NCI-H1436 (cell line): ENCODE measurements around the gene SCML1.
A peak's percentile ranks its signal among the peaks of the same experiment; 100 is the strongest.

Experiments
- DNase-seq: peaks from one replicate; lab custom pipeline; 2025; lab: John Stamatoyannopoulos, UW

SCML1 gene, protein sequence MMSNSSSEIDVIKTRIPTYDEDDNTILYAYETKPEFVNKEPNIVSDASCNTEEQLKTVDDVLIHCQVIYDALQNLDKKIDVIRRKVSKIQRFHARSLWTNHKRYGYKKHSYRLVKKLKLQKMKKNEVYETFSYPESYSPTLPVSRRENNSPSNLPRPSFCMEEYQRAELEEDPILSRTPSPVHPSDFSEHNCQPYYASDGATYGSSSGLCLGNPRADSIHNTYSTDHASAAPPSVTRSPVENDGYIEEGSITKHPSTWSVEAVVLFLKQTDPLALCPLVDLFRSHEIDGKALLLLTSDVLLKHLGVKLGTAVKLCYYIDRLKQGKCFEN

DNA sequence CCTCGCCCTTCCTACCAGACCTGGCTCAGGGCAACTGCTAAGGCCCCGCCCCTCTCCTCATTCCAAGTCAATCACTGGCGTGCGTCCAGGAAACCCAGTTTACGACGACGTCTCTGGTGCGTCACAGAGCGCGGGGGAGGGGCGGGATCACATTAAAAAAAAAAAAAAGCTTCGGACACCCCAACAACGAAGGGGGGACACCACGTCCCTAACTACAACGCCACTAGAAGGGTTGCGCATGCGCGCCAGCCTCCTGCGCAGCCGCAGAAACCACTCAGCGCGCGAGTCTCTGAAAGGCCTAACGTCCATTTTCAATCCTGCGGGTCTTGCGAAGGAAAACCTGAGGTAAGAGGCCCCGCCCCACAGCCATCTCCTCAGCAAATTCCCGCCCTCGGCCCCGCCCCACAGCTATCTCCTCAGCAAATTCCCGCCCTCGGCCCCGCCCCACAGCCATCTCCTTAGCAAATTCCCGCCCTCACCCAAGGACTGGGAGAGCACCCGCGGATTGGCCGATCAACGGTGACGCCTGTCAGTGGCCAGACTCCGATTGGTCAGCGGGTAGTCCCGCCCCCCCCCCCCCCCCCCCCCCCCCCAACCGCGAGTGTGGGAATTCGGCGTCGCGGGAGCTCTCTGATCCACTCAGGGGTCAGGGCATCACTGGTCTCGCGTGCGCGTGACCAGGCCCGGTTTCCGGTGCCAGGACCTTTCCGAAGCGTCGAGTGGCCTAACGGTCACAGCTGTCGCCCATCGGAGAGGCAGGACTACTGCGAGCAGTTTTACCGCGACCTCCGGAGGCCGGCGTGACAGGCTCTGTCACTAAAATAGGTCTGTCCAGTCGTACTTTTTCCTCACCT lies at the start of gene SCML1:
Gene SCML1, plus strand, starts transcription at position 638 of the 854 bp plus-strand sequence. CDS start 6,694 bp downstream, outside the sequence.
- DNase-seq: peak; percentile 94

DNA sequence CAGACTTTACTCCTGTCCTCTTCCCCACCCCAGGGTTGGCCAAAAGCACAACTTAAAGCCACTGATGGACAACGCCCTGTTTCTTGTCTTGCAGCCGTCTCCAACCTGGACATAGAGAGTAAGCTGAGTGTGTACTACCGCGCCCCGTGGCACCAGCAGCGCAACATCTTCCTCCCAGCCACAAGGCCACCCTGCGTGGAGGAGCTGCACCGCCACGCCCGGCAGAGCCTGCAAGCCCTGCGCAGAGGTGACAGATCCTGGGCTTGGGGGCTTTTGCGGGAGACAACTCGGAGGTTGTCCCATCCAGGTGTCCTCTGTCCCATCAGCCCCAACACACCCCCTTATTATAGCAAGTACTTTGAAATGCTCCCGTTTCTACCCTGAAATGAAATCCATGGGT lies 49.6 kb upstream of the SCML1 start:
- DNase-seq: no peak

DNA sequence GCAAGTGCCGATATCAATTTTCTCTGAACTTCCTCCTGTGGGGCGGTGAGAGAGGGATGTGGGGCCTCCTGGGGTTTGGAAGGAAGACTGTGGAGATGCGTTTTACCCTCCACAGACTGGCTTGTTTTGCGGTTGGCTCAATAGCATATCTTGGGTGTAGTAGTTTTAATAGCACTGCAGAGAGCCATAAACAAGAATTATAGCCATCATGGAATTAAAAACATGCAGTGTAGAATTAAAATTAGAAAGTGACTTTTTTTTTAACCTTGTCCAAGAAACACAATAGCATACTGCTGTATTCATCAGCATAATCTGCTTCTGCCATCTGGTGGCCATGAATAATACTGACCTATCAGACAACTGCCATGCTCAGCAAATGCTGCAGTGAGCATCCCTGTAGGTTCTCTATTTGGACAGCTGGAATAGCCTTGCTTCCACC lies 47.3 kb upstream of the SCML1 start:
- DNase-seq: peak; percentile 31

DNA sequence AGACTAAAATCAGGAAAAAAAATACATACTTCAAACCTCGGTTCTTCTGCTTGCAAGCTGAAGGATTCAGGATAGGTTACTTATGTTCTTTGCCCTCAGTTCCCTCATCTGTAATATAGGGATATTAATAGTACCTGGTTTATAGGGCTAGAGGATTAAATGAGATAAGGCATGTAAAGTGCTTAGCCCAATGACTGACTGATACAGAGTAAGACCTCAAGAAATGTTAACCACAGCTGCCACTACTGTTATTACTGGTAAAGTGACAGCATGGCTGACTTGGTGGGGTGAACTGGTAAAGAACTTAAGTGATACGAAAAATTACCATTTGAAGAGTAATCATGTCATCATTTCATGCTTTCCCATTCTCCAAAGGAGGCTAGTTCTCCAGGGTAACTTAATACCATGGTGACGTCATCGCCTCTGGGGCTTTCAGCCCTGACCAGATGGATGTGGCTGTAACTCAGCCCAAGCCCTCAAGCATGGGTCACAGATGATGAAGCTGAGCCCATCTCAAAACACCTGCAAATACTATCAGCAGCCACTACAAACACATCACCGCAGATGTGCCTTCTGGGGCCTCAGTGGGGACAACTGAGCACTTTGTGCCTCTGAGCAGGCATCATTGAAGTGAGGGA lies 44.5 kb upstream of the SCML1 start:
- no peak for DNase-seq

DNA sequence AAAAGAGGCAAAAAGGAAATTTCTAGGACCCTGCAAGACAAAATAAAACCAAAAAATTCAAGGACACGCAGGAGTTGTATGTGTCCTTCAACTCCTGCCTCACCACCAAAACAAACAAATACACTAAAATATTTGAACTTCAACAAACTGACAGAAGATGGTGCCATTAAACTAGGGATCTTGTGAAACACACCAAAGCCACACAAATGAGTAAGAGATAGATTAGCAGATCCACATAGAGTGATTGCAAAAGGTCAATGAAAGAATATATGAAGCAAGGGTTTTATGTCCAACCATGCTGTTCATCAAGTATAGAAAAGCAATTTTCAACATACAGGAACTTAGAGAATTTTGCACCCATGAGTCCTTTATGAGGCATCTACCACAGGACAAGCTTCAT lies 40.1 kb upstream of the SCML1 start:
- DNase-seq: no peak

DNA sequence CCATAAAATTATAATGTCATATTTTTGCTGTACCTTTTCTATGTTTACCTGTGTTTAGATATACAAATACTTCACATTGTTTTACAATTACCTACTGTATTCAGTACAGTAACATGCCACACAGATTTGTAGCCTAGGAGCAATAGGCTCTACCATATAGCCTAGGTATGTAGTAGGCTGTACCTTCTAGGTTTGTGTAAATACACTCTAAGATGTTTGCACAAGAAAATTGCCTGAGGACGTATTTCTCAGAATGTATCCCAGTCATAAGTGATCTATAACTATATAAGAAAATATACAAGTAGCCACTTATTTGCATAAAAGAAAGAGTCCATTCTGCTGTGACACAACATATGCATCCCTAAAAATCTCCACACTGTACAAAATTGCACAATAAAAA lies 36.3 kb upstream of the SCML1 start:
- DNase-seq: no peak

DNA sequence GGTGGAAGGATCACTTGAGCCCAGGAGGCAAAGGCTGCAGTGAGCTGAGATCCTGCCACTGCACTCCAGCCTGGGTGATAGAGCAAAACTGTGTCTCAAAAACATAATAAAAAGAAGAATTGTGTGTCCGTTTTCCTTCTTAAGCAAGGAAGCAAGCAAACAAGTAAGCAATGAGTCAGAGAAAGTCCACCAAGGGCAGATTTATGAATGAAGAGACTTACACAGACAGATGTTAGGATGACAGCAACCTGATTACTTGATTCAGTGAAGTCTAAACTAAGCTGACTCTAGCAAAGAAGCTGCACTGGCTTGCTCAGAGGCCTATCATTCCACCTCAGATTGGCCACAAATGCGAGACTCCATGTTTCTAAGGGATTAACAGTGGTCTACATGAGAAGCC lies 34.1 kb upstream of the SCML1 start:
- DNase-seq: no peak

DNA sequence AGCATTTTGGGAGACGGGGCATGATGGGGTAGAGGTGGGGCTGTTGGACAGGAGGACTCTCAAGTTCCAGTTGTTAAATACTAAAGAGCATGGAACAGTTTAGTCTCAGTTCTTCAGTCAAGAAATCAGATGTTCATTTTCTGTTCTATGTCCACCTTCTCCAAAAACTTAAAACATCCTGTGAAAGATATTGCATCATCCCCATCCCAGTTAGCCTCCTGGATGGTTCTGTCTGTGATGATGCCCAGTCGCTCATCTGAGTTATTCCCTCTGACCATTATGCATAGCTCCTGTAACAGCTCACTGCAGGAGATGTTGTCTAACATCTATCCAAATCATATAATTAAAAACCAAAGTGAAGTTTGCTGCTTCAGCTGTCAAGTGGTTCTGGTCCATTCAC lies 32.1 kb upstream of the SCML1 start:
- DNase-seq: no peak

DNA sequence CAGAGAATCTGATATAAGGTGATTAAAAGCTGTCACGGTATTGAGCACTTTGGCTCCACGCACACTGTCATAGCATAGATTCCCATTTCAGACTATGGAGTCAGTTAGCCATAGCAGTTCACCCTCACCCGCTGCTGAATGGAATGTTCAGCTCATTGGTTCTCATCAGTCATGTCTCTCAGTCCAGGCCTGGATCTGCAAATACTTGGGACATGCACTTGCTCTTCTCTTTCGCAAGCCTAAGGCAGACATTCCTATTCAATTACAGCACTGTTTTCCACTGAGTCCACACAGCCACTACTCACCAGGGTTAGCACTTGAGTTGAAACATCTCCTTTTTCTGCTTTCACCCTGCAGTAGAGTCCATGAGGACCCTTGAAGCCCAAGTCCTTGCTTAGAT lies 30.6 kb upstream of the SCML1 start:
- no peak for DNase-seq

DNA sequence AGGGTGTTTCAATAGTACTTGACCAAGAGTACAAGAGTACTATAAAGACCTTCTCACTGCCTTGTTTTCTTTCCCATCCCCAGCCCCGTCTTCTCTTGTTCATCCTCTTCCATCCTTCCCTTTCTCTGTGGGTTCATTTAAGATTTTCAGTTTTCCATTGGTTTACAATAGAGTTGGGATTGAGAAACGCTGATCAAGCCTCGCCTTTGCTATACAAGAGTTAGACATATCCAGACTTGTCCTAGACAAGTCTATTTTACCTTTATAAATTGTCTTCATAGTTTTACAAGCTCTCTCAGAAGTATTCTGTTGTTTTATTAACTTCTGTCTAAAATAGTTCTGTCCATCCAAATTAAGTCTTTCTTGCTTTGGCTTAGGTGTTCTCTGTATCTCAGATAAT lies 29.6 kb upstream of the SCML1 start:
- no peak for DNase-seq

DNA sequence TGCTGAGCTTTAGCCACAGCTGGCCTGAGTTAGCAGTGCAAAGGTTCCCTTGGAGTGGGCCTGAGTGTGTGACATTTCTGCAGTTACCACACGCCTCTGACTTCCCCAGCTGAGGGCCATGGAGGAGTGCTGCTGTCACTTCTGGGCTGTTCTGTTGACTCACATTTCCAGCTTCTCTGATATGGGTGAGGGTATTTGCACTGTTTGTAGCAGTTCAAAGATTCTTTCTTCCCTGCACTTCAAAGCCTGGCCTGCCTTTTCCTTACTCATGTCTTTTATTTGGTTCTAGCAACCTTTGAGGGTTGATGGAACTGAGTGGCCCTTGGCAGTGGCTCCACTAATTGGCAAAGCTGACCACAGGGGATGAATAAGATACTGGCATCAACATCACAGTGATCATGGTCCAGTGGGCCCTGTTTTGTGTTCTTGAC lies 26.4 kb upstream of the SCML1 start:
- no peak for DNase-seq

DNA sequence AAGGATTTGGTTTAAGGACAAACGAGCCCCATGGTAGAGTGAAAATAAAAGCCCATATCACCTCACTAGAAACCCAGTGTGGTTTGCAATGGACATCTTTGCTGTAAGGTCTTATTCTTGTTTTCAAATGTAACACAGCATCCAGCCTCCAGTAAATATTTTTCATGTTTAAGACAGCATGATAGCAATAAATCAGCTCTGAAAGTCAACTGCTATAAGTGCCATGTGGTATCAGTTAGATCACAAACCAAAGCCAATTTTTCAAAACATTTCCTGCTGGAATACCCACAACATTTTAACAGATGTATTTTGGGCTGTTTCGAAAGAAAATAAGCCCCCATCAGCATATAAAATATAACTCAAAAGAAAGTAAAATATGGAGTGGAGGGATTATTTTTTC lies 24.0 kb upstream of the SCML1 start:
- no peak for DNase-seq

DNA sequence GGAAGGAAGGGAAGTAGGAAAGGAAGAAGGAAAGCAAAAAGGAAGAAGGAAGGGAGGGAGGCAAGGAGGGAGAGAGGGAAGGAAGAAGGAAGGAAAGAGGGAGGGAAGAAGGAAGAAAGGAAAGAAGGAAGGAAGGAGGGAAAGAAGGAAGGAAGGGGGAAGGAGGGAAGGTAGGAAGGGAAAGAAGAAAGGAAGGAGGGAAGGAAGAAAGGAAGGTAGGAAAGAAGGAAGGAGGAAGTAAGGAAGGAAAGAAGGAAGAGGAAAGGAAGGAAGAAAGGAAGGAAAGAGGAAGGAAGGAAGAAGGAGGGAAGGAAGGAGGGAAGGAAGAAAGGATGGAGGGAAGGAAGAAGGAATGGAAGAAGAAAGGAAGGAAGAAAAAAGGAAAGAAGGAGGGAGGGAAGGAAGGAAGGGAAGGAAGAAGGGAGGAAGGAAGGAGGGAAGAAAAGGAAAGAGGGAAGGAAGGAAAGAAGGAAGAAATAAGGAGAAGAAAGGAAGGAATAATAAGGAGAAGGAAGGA lies 18.6 kb upstream of the SCML1 start:
- DNase-seq: no peak

DNA sequence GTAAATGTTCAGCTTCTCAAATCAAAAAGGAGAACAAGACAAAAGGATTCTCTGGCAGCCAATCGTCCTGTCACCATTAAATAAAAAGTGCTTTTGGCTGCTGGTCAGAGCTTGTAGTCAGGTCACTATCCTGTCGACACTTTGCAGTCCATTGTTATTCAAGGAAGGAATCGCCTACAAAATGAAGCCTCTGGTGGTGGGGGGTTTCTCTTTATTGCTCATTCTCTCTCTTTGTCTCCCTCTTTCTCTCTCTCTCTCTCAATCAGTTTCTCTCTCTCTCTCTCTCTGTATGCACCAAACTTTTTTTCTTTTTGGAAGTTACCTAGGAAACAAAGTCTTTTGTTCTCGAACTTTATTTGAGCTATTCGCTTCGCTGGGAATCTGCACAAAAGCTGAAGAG lies 17.6 kb upstream of the SCML1 start:
- DNase-seq: no peak

DNA sequence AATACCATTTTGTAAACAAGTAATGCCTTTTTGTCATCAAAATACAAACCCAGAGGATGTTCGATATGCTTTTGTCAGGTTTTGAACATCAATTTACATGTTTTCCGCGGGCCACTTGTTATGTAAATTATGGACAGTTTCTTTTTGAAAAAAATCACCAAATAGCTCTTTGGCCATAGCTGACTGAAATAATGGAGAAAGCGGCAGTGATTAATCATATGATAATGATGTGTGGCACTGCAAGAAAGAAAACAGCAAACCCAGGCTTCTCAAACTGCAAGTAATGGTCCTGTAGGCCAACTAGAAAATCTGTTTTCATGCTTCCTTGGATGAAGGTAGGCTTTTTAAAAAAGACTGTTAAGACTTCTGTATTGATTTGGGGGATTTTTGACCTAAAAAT lies 15.6 kb upstream of the SCML1 start:
- DNase-seq: no peak

DNA sequence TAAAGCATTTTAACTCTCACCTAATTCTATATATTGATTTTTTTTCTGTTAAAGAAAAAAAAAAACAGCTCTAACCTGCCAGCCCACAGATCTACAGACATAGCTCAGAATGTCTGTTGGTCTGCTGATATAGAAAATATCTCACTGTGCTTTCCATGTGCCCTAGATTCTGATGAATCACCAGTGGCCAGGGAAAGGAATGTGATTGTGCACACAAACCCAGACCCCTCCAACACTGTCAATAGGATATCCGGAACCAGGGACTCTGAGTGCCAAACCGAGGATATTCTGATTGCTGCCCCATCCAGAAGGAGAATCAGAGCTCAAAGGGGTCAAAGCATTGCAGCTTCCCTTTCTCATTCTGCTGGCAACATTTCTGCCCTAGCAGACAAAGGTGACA lies 12.1 kb upstream of the SCML1 start:
- DNase-seq: no peak

DNA sequence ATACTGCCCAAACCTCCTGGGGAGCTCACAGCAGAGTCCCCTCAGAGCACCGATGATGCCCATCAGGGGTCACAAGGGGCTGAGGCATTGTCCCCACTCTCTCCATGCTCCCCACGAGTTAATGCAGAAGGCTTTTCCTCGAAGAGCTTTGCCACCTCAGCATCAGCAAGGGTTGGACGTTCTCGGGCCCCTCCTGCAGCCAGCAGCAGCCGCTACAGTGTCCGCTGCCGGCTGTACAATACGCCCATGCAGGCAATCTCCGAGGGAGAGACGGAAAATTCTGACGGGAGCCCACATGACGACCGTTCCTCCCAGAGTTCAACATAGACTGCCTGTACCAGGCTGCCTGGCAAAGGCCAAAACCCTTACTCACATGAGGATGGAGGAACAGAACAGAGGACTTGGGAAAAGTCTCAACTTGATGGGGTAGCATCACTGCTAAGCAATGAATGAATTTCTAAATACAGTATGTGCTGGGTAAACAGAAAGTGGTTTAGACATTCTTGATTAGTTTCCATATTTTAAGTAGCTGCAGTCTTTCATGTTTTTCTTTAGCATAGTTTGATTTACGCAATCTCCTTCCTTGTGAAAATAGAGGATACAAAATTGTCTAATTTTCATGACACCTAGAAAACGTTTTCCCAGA lies 5.0 kb upstream of the SCML1 start:
- no peak for DNase-seq

DNA sequence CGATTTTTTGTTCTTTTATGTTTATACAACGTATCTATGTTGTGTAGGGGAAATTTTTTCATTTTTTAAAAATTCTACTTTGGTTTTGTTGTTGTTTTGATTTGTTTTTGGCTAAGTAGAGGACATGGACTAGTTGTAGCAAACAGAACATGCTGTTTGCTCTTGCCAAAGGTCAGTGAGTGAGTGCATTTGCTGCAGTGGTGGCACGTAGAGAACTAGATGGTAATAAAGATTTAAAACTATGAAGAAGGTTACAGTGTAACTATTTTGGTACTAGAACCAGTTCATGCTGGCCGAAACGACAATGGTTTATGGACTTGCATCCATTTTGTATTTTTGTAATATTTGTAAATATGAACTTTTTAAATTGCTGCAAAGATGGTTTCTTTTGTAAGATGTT lies 1.9 kb upstream of the SCML1 start:
- no peak for DNase-seq

DNA sequence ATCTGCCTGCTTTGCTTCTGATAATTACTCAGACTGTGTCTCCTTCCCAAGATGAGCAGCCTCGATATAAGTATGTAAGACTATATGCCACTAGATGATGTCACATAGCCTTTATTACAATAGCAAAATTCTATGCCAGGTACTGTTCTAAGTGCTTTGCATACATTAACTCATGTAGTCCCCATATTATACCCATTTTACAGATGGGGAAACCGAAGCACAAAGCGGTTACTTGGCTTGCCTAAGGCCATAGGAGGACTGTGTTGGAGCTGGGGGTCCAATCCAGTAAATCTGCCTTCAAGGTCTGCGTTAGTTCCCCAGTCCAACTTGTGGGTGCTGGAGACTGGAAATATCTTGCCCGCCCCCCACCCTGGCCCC lies 826 bp upstream of the SCML1 start:
- DNase-seq: no peak

DNA sequence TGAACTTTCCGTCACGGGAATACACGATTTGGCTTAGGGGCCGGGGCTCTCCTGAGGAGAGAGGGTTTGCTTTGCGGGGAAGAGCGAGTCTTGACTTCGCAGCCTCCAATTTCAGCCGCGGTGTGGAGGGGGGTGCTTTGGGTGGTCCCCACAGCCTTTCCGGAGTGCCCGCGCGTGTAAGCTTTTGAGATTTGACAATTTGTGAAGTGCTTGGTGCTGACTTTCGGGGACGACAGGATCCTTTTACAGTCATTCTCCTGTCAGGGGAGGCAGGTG lies 355 bp downstream of the SCML1 start:
- no peak for DNase-seq

DNA sequence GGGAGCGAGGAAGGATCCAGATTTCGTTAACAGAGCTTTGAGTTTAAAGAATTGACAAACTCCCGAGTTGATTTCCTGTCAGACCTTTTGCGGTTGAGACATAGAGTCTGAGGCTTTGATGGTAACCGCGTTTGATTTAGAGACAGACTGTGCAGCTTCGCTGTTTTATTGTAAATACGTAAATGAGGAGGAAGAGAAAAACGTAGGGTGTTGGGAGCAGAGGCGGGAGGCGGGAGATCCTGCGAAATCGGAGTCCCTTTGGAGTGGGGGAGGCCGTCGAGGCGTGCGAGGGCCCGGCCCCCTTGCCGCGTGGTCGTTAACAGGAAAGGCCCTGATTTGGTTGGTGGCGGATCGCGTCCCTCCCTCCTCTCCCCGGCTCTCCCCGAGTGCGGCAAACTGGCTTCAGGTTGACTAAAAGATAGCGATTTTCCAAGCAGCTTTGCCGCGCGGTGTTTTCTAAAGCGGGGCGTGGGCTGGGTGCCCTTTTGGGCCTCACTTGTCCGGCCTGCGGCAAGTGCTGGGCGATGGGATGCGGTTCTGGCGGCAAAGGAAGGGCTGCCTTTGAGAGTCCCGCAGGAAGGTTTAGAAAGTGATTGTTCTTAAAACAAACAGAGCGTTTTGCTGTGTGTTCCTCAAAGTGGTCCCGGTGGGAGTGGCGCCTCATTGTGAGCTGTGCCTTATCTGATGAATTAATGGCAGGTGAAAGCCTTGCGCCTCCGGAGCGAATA lies 857 bp downstream of the SCML1 start:
- DNase-seq: no peak
